HEK293 (cell line): Measurements from ENCODE around the gene TARS3.

Source experiments
- BCL11A ChIP-seq: fragments of 450-650 bp; formaldehyde crosslinking; IDR thresholded peaks from 2 replicates; pipeline ENCODE4 v1.5.1; 2016; ENCODE audit warnings: low read depth, missing biosample characterization, missing genetic modification characterization
- HOXD13 ChIP-seq: sonication (generic); formaldehyde crosslinking; IDR thresholded peaks from 2 replicates; pipeline ENCODE4 v1.8.0; 2022; ENCODE audit warnings: missing genetic modification reagents, borderline replicate concordance
- KLF9 ChIP-seq: fragments of 450-650 bp; formaldehyde crosslinking; IDR thresholded peaks from 2 replicates; pipeline ENCODE4 v1.5.1; 2016; ENCODE audit warnings: missing biosample characterization, missing genetic modification characterization, low read depth
- MEIS1 ChIP-seq: sonication (generic); formaldehyde crosslinking; IDR thresholded peaks from 2 replicates; pipeline ENCODE4 v1.8.1; 2022; ENCODE audit warnings: missing genetic modification reagents, mild to moderate bottlenecking, borderline replicate concordance
- PRDM1 ChIP-seq: fragments of 450-650 bp; formaldehyde crosslinking; IDR thresholded peaks from 2 replicates; pipeline ENCODE4; 2016; ENCODE audit warnings: missing biosample characterization, missing genetic modification characterization
- TCF7L2 ChIP-seq: IDR thresholded peaks from 2 replicates; pipeline ENCODE4 v1.6.1; 2011; ENCODE audit warnings: low read depth, mild to moderate bottlenecking, inconsistent platforms, low read length, moderate library complexity, borderline replicate concordance
- TRIM28 ChIP-seq: IDR thresholded peaks from 2 replicates; pipeline ENCODE4 v1.6.1; 2011; ENCODE audit warnings: low read length, control low read depth, borderline replicate concordance
- YY1 ChIP-seq: fragments of 450-650 bp; formaldehyde crosslinking; IDR thresholded peaks from 2 replicates; pipeline ENCODE4 v1.5.1; 2018; ENCODE audit warnings: missing biosample characterization, missing genetic modification characterization
- ZBTB20 ChIP-seq: fragments of 450-650 bp; formaldehyde crosslinking; IDR thresholded peaks from 2 replicates; pipeline ENCODE4 v1.5.1; 2016; ENCODE audit warnings: missing biosample characterization, missing genetic modification characterization
- ZBTB7A ChIP-seq: fragments of 450-650 bp; formaldehyde crosslinking; IDR thresholded peaks from 2 replicates; pipeline ENCODE4 v1.5.1; 2016; ENCODE audit warnings: low read depth, missing biosample characterization, missing genetic modification characterization
- ZFP3 ChIP-seq: fragments of 450-650 bp; formaldehyde crosslinking; IDR thresholded peaks from 2 replicates; pipeline ENCODE4 v1.5.1; 2016; ENCODE audit warnings: low read depth, missing biosample characterization, missing genetic modification characterization
- ZNF114 ChIP-seq: fragments of 450-650 bp; formaldehyde crosslinking; IDR thresholded peaks from 2 replicates; pipeline ENCODE4 v1.5.0; 2017; ENCODE audit warnings: missing biosample characterization, missing genetic modification characterization
- ZNF155 ChIP-seq: fragments of 450-650 bp; formaldehyde crosslinking; IDR thresholded peaks from 2 replicates; pipeline ENCODE4 v1.5.1; 2016; ENCODE audit warnings: missing biosample characterization, missing genetic modification characterization
- ZNF169 ChIP-seq: fragments of 450-650 bp; formaldehyde crosslinking; IDR thresholded peaks from 2 replicates; pipeline ENCODE4 v1.5.1; 2016; ENCODE audit warnings: missing biosample characterization, missing genetic modification characterization
- ZNF2 ChIP-seq: fragments of 450-650 bp; formaldehyde crosslinking; IDR thresholded peaks from 2 replicates; pipeline ENCODE4 v1.5.1; 2016; ENCODE audit warnings: missing biosample characterization, missing genetic modification characterization
- ZNF211 ChIP-seq: fragments of 450-650 bp; formaldehyde crosslinking; IDR thresholded peaks from 2 replicates; pipeline ENCODE4 v1.5.1; 2016; ENCODE audit warnings: low read depth, missing biosample characterization, missing genetic modification characterization
- ZNF324 ChIP-seq: fragments of 450-650 bp; formaldehyde crosslinking; IDR thresholded peaks from 2 replicates; pipeline ENCODE4 v1.5.1; 2016; ENCODE audit warnings: missing biosample characterization, missing genetic modification characterization
- ZNF335 ChIP-seq: fragments of 450-650 bp; formaldehyde crosslinking; conservative IDR thresholded peaks from 2 replicates; pipeline ENCODE4 v1.5.1; 2016; ENCODE audit warnings: missing biosample characterization, missing genetic modification characterization
- ZNF510 ChIP-seq: fragments of 450-650 bp; formaldehyde crosslinking; IDR thresholded peaks from 2 replicates; pipeline ENCODE4 v1.5.1; 2018; ENCODE audit warnings: mild to moderate bottlenecking, missing genetic modification characterization, missing biosample characterization; ENCODE audit not compliant: insufficient replicate concordance
- ZNF548 ChIP-seq: fragments of 450-650 bp; formaldehyde crosslinking; IDR thresholded peaks from 2 replicates; pipeline ENCODE4 v1.5.1; 2016; ENCODE audit warnings: missing biosample characterization, missing genetic modification characterization
- ZNF654 ChIP-seq: fragments of 450-650 bp; formaldehyde crosslinking; IDR thresholded peaks from 2 replicates; pipeline ENCODE4 v1.5.1; 2016; ENCODE audit warnings: low read depth, missing biosample characterization, missing genetic modification characterization
- ZNF843 ChIP-seq: fragments of 450-650 bp; formaldehyde crosslinking; IDR thresholded peaks from 2 replicates; pipeline ENCODE4 v1.5.1; 2016; ENCODE audit warnings: missing biosample characterization, missing genetic modification characterization
- TF ChIP-seq, protein P1 (sequence below): fragments of 450-650 bp; formaldehyde crosslinking; IDR thresholded peaks from 2 replicates; pipeline ENCODE4 v1.5.1; 2016; ENCODE audit warnings: missing biosample characterization, missing genetic modification characterization
- TF ChIP-seq, protein P2 (sequence below): fragments of 450-650 bp; formaldehyde crosslinking; IDR thresholded peaks from 2 replicates; pipeline ENCODE4 v1.5.1; 2016; ENCODE audit warnings: missing biosample characterization, missing genetic modification characterization
- TF ChIP-seq, protein P3 (sequence below): fragments of 450-650 bp; formaldehyde crosslinking; IDR thresholded peaks from 2 replicates; pipeline ENCODE4 v1.5.1; 2016; ENCODE audit warnings: missing biosample characterization, missing genetic modification characterization
- TF ChIP-seq, protein P4 (sequence below): fragments of 450-650 bp; formaldehyde crosslinking; IDR thresholded peaks from 2 replicates; pipeline ENCODE4 v1.5.1; 2017; ENCODE audit warnings: missing biosample characterization, missing genetic modification characterization
- TF ChIP-seq, protein P5 (sequence below): fragments of 450-650 bp; formaldehyde crosslinking; IDR thresholded peaks from 2 replicates; pipeline ENCODE4 v1.5.1; 2016; ENCODE audit warnings: missing biosample characterization, missing genetic modification characterization
- TF ChIP-seq, protein P6 (sequence below): fragments of 450-650 bp; formaldehyde crosslinking; conservative IDR thresholded peaks from 2 replicates; pipeline ENCODE4 v1.5.1; 2016; ENCODE audit warnings: low read depth, missing biosample characterization, missing genetic modification characterization

Gene TARS3

DNA sequence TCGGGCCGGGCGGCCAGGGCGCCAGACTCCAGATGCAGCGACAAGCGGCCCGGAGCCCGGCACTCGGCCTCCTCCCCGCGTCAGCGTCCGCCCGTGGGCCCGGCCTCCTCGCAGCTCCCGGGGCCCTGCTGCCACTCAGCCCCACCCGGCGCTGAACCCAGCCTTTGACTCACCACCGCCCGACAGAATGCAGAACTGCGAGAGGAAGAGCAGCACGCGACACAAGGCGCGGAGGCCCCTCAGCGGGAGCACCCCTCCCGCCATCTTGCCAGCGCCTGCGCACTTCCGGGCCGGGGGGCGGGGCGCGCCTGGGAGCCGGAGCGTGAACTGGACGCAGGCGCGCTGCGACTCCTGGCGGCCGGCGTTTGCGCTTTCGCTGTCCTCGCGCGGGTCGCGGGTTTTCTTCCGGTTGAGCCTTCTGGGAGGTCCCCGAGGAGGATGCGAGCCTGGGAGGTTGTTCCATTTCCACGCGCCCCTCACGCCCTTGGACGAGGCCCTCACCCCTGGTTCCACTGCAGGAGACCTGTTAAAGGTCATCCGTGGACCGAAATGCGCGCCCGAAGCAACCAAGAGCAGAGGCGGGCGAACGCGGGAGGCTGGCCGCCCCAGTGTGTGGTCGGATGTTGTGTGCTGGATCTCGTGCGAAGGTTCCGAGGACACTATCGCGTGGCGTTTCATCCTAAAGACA, 72.0 kb downstream of the TARS3 start, which contains the start of gene TM2D3 (continued):
- TF ChIP-seq ZNF155 (no peak), ZNF654 (no peak), TCF7L2 (no peak), ZNF510 (tag by site-specific recombination) (no peak), ZFP3 (no peak), ZNF114 (tag by site-specific recombination) (no peak), ZBTB7A (tag by site-specific recombination) (peak; percentile 53; the same call in 1 of the 2 replicates), HOXD13 (CRISPR knock-in tag) (peak; percentile 74; the same call in 1 of the 2 replicates), TRIM28 (peak; percentile 46; the same call in 1 of the 2 replicates), ZNF843 (tag by site-specific recombination) (no peak), ZNF324 (tag by site-specific recombination) (0 out of 2 replicates have a peak, but pooled peaks have one; percentile 18), KLF9 (tag by site-specific recombination) (peak; percentile 88), ZNF211 (no peak), ZNF335 (tag by site-specific recombination) (peak; percentile 60), ZBTB20 (tag by site-specific recombination) (peak; percentile 99), ZNF169 (tag by site-specific recombination) (no peak), BCL11A (tag by site-specific recombination) (no peak), ZNF2 (tag by site-specific recombination) (peak; percentile 74; the same call in 1 of the 2 replicates), ZNF548 (no peak), PRDM1 (tag by site-specific recombination) (0 out of 2 replicates have a peak, but pooled peaks have one; percentile 12), MEIS1 (CRISPR knock-in tag) (0 out of 2 replicates have a peak, but pooled peaks have one; percentile 33), YY1 (tag by site-specific recombination) (peak; percentile 96)
- TF ChIP-seq, protein P1, sequence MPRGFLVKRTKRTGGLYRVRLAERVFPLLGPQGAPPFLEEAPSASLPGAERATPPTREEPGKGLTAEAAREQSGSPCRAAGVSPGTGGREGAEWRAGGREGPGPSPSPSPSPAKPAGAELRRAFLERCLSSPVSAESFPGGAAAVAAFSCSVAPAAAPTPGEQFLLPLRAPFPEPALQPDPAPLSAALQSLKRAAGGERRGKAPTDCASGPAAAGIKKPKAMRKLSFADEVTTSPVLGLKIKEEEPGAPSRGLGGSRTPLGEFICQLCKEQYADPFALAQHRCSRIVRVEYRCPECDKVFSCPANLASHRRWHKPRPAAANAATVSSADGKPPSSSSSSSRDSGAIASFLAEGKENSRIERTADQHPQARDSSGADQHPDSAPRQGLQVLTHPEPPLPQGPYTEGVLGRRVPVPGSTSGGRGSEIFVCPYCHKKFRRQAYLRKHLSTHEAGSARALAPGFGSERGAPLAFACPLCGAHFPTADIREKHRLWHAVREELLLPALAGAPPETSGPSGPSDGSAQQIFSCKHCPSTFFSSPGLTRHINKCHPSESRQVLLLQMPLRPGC (tag by site-specific recombination): peak; percentile 20; the same call in 1 of the 2 replicates
- TF ChIP-seq, protein P2, sequence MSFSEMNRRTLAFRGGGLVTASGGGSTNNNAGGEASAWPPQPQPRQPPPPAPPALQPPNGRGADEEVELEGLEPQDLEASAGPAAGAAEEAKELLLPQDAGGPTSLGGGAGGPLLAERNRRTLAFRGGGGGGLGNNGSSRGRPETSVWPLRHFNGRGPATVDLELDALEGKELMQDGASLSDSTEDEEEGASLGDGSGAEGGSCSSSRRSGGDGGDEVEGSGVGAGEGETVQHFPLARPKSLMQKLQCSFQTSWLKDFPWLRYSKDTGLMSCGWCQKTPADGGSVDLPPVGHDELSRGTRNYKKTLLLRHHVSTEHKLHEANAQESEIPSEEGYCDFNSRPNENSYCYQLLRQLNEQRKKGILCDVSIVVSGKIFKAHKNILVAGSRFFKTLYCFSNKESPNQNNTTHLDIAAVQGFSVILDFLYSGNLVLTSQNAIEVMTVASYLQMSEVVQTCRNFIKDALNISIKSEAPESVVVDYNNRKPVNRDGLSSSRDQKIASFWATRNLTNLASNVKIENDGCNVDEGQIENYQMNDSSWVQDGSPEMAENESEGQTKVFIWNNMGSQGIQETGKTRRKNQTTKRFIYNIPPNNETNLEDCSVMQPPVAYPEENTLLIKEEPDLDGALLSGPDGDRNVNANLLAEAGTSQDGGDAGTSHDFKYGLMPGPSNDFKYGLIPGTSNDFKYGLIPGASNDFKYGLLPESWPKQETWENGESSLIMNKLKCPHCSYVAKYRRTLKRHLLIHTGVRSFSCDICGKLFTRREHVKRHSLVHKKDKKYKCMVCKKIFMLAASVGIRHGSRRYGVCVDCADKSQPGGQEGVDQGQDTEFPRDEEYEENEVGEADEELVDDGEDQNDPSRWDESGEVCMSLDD (tag by site-specific recombination): no peak
- TF ChIP-seq, protein P3, sequence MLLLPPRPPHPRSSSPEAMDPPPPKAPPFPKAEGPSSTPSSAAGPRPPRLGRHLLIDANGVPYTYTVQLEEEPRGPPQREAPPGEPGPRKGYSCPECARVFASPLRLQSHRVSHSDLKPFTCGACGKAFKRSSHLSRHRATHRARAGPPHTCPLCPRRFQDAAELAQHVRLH (tag by site-specific recombination): peak; percentile 85
- TF ChIP-seq, protein P4, sequence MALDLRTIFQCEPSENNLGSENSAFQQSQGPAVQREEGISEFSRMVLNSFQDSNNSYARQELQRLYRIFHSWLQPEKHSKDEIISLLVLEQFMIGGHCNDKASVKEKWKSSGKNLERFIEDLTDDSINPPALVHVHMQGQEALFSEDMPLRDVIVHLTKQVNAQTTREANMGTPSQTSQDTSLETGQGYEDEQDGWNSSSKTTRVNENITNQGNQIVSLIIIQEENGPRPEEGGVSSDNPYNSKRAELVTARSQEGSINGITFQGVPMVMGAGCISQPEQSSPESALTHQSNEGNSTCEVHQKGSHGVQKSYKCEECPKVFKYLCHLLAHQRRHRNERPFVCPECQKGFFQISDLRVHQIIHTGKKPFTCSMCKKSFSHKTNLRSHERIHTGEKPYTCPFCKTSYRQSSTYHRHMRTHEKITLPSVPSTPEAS (tag by site-specific recombination): no peak
- TF ChIP-seq, protein P5, sequence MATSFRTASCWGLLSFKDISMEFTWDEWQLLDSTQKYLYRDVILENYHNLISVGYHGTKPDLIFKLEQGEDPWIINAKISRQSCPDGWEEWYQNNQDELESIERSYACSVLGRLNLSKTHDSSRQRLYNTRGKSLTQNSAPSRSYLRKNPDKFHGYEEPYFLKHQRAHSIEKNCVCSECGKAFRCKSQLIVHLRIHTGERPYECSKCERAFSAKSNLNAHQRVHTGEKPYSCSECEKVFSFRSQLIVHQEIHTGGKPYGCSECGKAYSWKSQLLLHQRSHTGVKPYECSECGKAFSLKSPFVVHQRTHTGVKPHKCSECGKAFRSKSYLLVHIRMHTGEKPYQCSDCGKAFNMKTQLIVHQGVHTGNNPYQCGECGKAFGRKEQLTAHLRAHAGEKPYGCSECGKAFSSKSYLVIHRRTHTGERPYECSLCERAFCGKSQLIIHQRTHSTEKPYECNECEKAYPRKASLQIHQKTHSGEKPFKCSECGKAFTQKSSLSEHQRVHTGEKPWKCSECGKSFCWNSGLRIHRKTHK (tag by site-specific recombination): no peak
- TF ChIP-seq, protein P6, sequence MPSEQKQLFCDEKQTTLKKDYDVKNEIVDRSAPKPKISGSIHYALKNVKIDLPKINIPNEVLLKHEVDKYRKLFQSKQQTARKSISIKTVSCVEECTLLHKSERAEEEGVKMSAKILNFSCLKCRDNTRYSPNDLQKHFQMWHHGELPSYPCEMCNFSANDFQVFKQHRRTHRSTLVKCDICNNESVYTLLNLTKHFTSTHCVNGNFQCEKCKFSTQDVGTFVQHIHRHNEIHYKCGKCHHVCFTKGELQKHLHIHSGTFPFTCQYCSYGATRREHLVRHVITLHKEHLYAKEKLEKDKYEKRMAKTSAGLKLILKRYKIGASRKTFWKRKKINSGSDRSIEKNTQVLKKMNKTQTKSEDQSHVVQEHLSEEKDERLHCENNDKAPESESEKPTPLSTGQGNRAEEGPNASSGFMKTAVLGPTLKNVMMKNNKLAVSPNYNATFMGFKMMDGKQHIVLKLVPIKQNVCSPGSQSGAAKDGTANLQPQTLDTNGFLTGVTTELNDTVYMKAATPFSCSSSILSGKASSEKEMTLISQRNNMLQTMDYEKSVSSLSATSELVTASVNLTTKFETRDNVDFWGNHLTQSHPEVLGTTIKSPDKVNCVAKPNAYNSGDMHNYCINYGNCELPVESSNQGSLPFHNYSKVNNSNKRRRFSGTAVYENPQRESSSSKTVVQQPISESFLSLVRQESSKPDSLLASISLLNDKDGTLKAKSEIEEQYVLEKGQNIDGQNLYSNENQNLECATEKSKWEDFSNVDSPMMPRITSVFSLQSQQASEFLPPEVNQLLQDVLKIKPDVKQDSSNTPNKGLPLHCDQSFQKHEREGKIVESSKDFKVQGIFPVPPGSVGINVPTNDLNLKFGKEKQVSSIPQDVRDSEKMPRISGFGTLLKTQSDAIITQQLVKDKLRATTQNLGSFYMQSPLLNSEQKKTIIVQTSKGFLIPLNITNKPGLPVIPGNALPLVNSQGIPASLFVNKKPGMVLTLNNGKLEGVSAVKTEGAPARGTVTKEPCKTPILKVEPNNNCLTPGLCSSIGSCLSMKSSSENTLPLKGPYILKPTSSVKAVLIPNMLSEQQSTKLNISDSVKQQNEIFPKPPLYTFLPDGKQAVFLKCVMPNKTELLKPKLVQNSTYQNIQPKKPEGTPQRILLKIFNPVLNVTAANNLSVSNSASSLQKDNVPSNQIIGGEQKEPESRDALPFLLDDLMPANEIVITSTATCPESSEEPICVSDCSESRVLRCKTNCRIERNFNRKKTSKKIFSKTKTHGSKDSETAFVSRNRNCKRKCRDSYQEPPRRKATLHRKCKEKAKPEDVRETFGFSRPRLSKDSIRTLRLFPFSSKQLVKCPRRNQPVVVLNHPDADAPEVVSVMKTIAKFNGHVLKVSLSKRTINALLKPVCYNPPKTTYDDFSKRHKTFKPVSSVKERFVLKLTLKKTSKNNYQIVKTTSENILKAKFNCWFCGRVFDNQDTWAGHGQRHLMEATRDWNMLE: peak; percentile 69
